HG03469 (cell line): Measurements from ENCODE around the gene DPP10.

Source experiments
- ATAC-seq: cut with Tn5 transposase; IDR thresholded peaks from one replicate; pipeline ENCODE4 v1.9.1; 2021; ENCODE audit warnings: mild to moderate bottlenecking, moderate library complexity, moderate number of reproducible peaks; ENCODE audit not compliant: unreplicated experiment

The DPP10 gene

GRCh38 chr2:115201386-115201785, 758.9 kb downstream of the DPP10 start:
- no peak for ATAC-seq

- ATAC-seq: no peak
Measured at GRCh38 chr2:115208493-115209164, 766.2 kb downstream of the DPP10 start.

GRCh38 chr2:115214050-115214449, 771.6 kb downstream of the DPP10 start:
- ATAC-seq: no peak

- no peak for ATAC-seq
Measured at GRCh38 chr2:115219296-115219695, 776.9 kb downstream of the DPP10 start.

GRCh38 chr2:115234186-115234585, 791.7 kb downstream of the DPP10 start:
- no peak for ATAC-seq

GRCh38 chr2:115234737-115235136, 792.3 kb downstream of the DPP10 start:
- no peak for ATAC-seq

GRCh38 chr2:115248066-115248465, 805.6 kb downstream of the DPP10 start:
- no peak for ATAC-seq

GRCh38 chr2:115277366-115277765, 834.9 kb downstream of the DPP10 start:
- ATAC-seq: no peak

GRCh38 chr2:115285416-115285815, 843.0 kb downstream of the DPP10 start:
- no peak for ATAC-seq

GRCh38 chr2:115290478-115290877, 848.0 kb downstream of the DPP10 start:
- no peak for ATAC-seq

GRCh38 chr2:115292742-115293141, 850.3 kb downstream of the DPP10 start:
- no peak for ATAC-seq

GRCh38 chr2:115294999-115295398, 852.6 kb downstream of the DPP10 start:
- ATAC-seq: no peak

GRCh38 chr2:115297056-115297455, 854.6 kb downstream of the DPP10 start:
- no peak for ATAC-seq

GRCh38 chr2:115299199-115299598, 856.8 kb downstream of the DPP10 start:
- no peak for ATAC-seq

- no peak for ATAC-seq
Measured at GRCh38 chr2:115305712-115306111, 863.3 kb downstream of the DPP10 start.

GRCh38 chr2:115314119-115314518, 871.7 kb downstream of the DPP10 start:
- ATAC-seq: no peak

- ATAC-seq: no peak
Measured at GRCh38 chr2:115327061-115327460, 884.6 kb downstream of the DPP10 start.

- no peak for ATAC-seq
Measured at GRCh38 chr2:115359550-115359949, 917.1 kb downstream of the DPP10 start.

- ATAC-seq: no peak
Measured at GRCh38 chr2:115364093-115364492, 921.7 kb downstream of the DPP10 start.

- no peak for ATAC-seq
Measured at GRCh38 chr2:115369400-115369799, 927.0 kb downstream of the DPP10 start.

- no peak for ATAC-seq
Measured at GRCh38 chr2:115374981-115375380, 932.5 kb downstream of the DPP10 start.

GRCh38 chr2:115384399-115384798, 942.0 kb downstream of the DPP10 start:
- ATAC-seq: no peak

GRCh38 chr2:115386465-115386864, 944.0 kb downstream of the DPP10 start:
- ATAC-seq: no peak
